ENCODE measurements around the gene PPP1R14B.
"Not testable (repeated sequence)": the region's sequence is repeated elsewhere in the genome, so short reads cannot be mapped to it uniquely, and the experiment has no call there.

Gene PPP1R14B

DNA sequence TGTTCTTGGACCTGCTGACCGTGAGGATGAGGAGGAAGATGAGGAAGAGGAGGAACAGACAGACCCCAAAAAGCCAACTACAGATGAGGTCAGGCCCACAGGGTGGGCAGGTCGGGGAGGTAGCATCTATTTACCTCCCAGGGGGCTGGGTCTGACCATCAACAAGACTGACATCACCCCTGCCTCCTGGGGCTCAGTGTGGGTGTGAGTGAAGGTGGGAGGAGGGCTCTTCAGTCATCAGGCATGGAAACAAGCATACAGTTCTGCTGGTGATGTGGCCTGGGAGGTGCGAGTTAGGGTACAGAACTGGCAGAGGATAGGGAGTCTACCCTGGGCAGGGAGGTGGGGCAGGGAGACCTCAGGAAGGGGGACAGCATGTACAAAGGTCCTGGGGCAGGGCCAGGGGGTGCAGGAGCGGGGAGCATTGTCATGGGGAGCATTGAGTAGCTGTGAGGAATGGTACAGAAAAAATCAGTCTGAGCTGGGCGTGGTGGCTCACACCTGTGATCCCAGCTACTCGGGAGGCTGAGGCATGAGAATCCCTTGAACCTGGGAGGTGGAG, 13.5 kb upstream of the PPP1R14B start:
- DNase-seq, result no peak

DNA sequence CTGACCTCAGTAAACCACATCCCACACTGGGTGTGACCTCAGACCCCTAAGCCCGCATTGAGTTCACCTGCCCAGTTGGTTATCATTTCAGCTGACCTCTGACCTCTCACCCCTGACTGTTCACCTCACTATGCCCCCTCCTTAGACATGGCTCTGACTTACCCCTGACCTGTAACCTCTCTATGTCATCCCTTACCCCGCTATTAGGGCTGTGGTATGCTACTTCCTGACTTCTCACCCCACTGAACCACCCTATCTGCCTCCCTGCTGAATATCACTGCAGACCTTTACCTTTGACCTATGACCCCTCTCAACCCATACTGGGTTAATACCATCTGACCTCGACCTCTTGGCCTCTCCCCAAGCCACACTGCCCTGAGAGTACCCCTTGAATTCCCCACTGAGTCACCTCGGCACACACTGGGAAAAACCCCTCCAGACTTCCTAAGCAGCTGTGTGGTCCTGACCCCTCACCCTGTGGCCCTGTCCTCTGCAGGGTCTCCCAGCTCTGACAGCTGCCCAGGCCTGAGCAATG, 12.9 kb upstream of the PPP1R14B start:
- DNase-seq, result no peak

GRCh38 chr11:64258946-64259532, 12.3 kb upstream of the PPP1R14B start:
- no peak for DNase-seq

DNA sequence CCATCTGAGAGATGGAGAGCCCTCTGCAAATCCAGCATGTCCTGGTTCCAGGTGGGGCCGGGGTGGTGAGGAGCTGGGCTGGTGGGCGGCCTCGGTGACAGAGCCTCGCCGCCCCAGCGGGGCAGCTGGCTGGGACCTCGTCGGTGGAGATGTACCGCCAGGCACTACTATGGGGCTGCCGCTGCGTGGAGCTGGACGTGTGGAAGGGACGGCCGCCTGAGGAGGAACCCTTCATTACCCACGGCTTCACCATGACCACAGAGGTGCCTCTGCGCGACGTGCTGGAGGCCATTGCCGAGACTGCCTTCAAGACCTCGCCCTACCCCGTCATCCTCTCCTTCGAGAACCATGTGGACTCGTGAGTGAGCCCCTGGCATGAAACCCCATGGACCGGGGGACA, 11.6 kb upstream of the PPP1R14B start:
- no peak for DNase-seq

DNA sequence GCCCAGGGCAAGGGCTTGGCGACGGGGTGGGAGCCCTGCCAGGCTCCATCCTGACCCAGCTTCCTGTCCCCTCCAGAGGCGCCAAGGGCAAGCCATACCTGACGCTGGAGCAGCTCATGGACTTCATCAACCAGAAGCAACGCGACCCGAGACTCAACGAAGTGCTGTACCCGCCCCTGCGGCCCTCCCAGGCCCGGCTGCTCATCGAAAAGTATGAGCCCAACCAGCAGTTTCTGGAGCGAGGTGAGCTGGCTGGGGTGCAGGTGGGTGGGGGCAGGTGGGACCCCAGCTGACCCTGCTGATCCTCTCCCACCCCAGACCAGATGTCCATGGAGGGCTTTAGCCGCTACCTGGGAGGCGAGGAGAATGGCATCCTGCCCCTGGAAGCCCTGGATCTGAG, 9.6 kb upstream of the PPP1R14B start:
- no peak for DNase-seq

GRCh38 chr11:64255135-64256128, 8.7 kb upstream of the PPP1R14B start:
- no peak for DNase-seq

GRCh38 chr11:64254326-64254725, 7.6 kb upstream of the PPP1R14B start:
- DNase-seq, result no peak

DNA sequence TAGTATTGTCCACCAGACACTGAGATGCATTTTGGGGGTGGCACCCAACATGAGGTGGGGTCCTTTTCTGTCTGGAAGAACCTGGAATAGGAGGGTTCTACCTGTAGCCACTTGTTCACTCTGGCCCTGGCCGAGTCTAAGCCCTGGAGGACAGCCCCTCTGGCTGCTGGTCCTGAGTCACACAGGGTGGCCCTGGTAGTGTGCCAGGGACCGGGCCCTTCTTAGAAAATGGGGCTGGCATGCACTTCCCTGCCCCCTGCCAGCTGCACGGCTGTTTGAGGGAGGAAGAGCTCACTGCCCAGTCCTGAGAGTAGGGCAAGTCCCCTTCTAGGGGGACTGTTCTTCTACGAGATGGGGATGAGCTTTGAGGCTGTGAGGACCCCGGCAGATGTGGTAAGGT, 6.7 kb upstream of the PPP1R14B start:
- DNase-seq, result no peak

GRCh38 chr11:64253043-64253442, 6.3 kb upstream of the PPP1R14B start:
- DNase-seq, result no peak

GRCh38 chr11:64252003-64252872, 5.5 kb upstream of the PPP1R14B start:
- DNase-seq, result no peak

DNA sequence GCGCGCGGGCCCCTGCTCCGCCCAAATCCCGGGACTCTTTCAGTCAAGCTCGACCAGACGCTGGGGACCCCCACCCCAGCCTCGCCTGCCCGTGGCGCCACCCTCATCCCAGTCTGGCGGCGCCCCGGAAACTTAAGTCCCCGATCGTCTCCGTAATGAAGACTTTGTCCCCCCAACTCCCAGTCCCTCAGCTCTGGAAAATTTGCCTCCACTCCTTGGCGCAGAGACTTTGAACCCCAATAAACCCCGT, 4.9 kb upstream of the PPP1R14B start:
- no peak for DNase-seq

DNA sequence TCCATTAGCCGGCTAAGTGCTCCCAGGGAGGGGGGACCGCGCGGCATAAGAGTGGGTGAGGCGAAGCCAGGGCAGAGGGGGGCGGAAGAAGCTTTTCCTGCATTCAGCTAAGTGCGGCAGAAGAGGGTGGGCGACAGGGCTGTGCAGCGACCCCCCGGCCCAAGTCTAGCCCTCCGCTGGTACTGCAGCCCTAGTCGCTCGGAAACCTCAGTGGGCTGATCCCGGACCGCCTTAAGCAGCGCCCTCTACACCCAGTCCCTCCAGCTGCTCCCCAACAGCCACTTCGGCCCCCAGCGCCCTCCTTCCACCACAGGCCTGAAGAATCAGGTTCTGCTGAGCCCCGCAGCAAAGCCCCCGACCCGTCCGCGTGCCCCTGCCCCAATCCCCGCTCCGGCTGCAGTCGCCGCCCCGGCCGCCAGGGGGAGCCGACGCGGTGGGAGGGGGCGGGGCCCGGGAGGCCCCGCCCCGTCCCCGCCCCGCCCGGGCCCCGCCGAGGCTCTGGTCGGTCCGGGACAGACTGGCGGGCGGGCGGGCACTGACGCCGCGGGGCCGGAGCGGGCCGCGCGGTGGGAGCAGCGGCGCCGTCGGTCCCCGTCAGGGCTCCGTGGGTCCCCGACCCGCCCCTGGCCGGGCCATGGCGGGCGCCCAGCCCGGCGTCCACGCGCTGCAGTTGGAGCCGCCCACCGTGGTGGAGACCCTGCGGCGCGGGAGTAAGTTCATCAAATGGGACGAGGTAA, 4.4 kb upstream of the PPP1R14B start, which contains the start of gene PLCB3:
TSS of gene PLCB3 (plus strand) at position 515 of the 737 bp plus-strand sequence. CDS start at position 635, 120 bp downstream.
- peak; percentile 25 for DNase-seq

GRCh38 chr11:64250415-64251015, 3.8 kb upstream of the PPP1R14B start:
- DNase-seq, result no peak

DNA sequence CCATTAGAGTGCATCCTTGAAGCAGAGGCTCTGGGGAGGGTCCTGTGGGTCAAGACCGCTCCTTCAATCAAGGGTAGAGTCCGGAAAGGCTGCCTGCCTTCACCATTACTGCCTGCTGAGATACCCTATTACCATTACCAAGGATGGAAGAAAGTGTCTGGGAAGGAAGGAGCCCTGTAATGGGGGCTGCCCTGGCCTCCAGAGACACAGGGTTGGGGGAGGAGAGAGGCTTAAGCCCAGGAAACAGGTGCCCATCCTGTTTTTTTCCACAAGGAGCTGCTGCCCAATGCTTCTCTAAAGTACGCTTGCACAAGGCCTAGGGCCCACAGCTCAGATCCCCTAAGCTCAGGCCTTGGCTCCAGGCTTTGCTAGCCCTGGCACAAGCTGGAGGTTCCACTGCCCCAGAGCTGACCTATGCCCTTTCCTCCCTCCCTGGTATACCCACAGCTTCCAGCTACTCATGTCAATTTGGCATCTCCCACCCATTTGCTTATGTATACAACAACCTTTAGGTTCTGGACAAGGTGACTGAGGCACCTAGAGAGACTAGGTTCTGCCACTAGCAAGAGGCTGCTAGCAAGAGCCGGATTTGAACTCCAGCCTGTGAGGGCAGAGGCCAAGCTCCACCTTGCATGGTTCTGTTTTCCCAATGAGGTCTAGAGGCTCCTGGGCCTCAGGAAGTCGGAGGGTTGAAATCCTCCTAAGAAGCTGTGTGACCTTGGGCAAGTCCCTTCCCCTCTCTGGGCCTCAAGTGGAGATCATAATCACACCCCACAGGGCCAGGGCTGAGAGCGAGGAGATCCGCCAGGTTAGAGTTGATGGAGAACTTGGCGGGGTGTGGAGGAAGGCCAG, 3.0 kb upstream of the PPP1R14B start:
- DNase-seq, result no peak

DNA sequence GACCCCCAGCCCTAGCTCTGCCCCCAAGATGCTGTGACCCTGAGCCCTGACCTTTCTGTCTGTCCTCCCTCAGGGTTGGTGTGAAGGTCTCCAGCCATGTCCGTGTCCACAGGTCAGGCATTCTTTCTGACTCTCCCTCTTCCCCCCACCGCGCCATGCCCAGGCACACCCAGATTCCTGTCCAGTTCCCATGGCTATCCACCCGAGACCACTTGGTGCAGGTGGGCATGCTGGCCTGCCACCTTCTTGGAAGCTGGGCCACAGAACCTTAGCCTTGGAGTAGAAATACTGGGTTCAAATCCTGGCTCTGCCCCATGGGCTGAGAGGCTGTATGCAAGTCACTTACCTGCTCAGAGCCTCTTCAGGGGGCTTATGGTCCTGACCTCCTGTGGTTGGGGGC, 2.3 kb upstream of the PPP1R14B start:
- no peak for DNase-seq

DNA sequence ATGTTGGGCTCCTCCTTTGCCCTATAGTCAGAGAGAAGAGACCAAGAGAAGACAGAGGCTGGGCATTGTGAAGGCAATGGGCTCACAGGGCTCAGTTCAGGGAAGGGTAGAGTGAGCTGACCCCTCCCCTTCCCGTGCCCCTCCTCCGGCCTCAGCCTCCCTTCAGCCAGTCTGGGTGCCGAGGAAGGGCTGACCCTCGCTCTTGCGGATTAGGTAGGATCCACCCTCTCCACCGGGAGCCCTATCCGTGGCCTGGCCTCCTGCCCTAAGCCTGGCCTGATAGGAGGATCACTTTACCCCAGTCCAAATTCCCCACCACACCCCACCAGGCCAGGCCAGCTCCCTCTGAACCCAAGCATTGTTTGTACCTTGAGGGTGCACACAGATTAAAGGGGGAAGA, 1.8 kb upstream of the PPP1R14B start:
- DNase-seq, result no peak

- DNase-seq, result no peak
Observed at GRCh38 chr11:64247729-64248531, 1.2 kb upstream of the PPP1R14B start.

DNA sequence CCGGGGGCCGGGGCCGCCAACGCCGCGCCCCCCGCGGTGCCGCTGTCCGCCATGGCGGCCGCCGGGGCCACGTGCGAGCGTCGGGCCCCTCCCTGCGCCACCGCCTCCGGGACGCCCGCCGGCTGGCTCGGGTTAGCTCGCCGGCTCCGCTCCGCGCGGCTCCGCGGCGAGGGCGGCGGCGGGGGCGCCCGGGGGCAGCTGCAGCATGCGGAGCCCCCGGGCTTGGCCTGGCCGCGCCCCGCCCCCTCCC, 197 bp downstream of the PPP1R14B start:
- not testable (repeated sequence) for DNase-seq

DNA sequence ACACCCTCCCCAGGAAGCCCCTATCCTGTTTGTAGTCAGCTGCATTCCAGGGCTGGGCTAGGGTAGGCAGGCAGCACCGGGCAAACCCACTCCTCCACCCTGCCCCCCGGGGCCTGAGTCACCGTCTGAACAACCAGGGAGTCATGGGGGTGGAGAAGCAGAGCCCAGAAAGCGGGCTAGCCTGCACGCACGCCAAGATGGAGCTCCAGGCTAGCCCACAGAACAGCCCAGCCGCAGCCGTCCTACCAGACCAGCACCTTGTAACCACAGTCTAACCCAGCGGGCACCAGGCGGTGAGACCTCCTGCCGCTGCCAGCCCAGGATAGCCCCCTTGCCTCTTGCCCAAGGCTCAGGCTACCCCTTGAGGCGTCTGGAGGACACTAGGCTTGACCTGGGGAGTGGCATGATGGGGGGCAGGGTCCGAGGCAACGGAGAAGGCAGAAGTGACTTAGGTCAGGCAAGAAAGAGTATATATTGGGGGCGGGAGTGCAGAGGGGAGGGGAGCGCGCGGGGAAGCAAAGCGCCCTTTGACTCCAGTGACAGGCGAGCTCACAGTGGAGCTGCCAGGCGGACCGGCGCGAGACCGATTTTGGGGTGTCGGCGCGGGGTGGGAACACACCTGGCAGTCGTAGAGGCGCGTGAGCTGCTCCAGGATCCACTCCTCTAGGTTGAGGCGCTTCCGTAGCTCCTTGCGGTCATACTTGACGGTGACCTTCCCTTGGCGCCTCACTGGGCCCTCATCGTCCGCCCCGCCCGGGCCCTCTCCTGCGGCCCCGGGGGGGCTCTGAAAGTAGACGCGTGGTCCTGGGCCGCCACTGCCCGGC, 734 bp downstream of the PPP1R14B start:
- DNase-seq, result no peak

Measured in NCI-H1436 (cell line).